ENCODE data around the gene ZFHX3. TPM values are rescaled to one million over a fixed set of nuclear protein-coding genes. Genes with fewer than 3 reads are reported as not detected.

ZFHX3 gene
- total and polyA plus RNA-seq, 2 of the 8 experiments (the other 6 are each of a cell fraction or from before 2014, with no cell fraction given) = 0.08 to 0.99 TPM

- Histone ChIP-seq H3K79me1 (ENCODE audit: low read depth, low read length) (no peaks in the 10 kb centered on the region), H2BK20ac (ENCODE audit: low read length) (no peak overlapping the region), H3K4me1 (replicated peaks in 1 of 4; ENCODE audit: control insufficient read depth in 3 of 4, insufficient read depth in 4 of 4, low read length in 3 of 4) (no peaks in the 10 kb centered on the region), H2BK5ac (ENCODE audit: low read depth, low read length) (no peak overlapping the region), H2BK120ac (replicated peaks; ENCODE audit: low read depth, low read length) (no peak overlapping the region), H3K79me2 (ENCODE audit: control insufficient read depth in 1 of 2, insufficient read depth in 2 of 2, low read length in 2 of 2) (no peaks in the 10 kb centered on the region), H4K91ac (replicated peaks; ENCODE audit: insufficient read length, low read length) (no peak overlapping the region), H3K4me3 (ENCODE audit: extremely low read depth in 1 of 4, insufficient read depth in 2 of 4, low read depth in 3 of 4, low read length in 4 of 4) (no peak overlapping the region), H3K27ac (ENCODE audit: low read depth, low read length) (no peak overlapping the region), H3K9ac (replicated peaks in 1 of 4; ENCODE audit: extremely low read depth in 1 of 4, low read depth in 3 of 4, low read length in 3 of 4) (no peak overlapping the region), H2BK15ac (ENCODE audit: low read length) (no peak overlapping the region), H4K5ac (ENCODE audit: insufficient read length, low read depth, low read length) (no peak overlapping the region), H3K4ac (replicated peaks; ENCODE audit: insufficient read length, low read depth, low read length) (no peak overlapping the region), H2BK12ac (ENCODE audit: low read depth, low read length) (no peak overlapping the region), H3K14ac (ENCODE audit: insufficient read length) (no peak overlapping the region), H3K4me2 (ENCODE audit: insufficient read depth in 1 of 2, low read depth in 2 of 2, low read length in 2 of 2) (no peak overlapping the region), H3K27me3 (replicated peaks in 1 of 4; ENCODE audit: control insufficient read depth in 3 of 4, extremely low read depth in 1 of 4, insufficient read depth in 3 of 4, low read length in 3 of 4) (peaks cover 34 to 73% (median 60%) of the 10 kb centered on the region in 4 experiments), H2AFZ (ENCODE audit: low read length) (no peak overlapping the region), H3K56ac (replicated peaks; ENCODE audit: insufficient read length, low read depth, low read length) (no peak overlapping the region), H3K23me2 (ENCODE audit: low read depth, low read length) (no peaks in the 10 kb centered on the region), H4K20me1 (replicated peaks in 1 of 2; ENCODE audit: control insufficient read depth in 1 of 2, insufficient read depth in 2 of 2, low read length in 2 of 2) (peaks cover 20 to 24% of the 10 kb centered on the region in 2 experiments), H3K18ac (ENCODE audit: extremely low read depth, low read length) (no peak overlapping the region), H3K36me3 (ENCODE audit: control insufficient read depth in 2 of 4, insufficient read depth in 4 of 4, low read length in 3 of 4) (no peaks in the 10 kb centered on the region), H4K8ac (ENCODE audit: extremely low read depth, insufficient read depth, low read length) (no peak overlapping the region), H2AK5ac (ENCODE audit: low read depth, low read length) (no peak overlapping the region), H3K23ac (ENCODE audit: insufficient read length) (no peak overlapping the region), H3K9me3 (ENCODE audit: insufficient read depth in 2 of 2, low read depth in 1 of 2, low read length in 1 of 2) (no peaks in the 10 kb centered on the region)
- ChIA-PET CTCF (ENCODE audit: partially characterized antibody) (interaction anchor here (0.7 to 6.1 kb wide), 5 partner anchors 11 to 688 kb away, joined by 3 to 38 read pairs (median 3); no protein-coding TSS in a partner anchor), POLR2A (ENCODE audit: partially characterized antibody) (no interaction called here)
- FAIRE-seq = no peak
- WGBS, 2 experiments (ENCODE audit: extremely low coverage in 1 of 2, insufficient coverage in 1 of 2, insufficient read length in 1 of 2, insufficient replicate concordance in 2 of 2, low coverage in 1 of 2, low lambda C conversion rate in 2 of 2, missing lambda C conversion rate in 1 of 2) = 83% methylated on average over 11 of the region's 11 CpGs; no CpG with 5 or more reads in 1 of the 2 experiments
- DNase-seq (ENCODE audit: low read depth in 1 of 2, low spot score in 2 of 2) = no peak
- no peak for TF ChIP-seq YY1 (IDR thresholded peaks at IDR 0.05; ENCODE audit: low read depth, low read length)
- TF ChIP-seq, protein P1, sequence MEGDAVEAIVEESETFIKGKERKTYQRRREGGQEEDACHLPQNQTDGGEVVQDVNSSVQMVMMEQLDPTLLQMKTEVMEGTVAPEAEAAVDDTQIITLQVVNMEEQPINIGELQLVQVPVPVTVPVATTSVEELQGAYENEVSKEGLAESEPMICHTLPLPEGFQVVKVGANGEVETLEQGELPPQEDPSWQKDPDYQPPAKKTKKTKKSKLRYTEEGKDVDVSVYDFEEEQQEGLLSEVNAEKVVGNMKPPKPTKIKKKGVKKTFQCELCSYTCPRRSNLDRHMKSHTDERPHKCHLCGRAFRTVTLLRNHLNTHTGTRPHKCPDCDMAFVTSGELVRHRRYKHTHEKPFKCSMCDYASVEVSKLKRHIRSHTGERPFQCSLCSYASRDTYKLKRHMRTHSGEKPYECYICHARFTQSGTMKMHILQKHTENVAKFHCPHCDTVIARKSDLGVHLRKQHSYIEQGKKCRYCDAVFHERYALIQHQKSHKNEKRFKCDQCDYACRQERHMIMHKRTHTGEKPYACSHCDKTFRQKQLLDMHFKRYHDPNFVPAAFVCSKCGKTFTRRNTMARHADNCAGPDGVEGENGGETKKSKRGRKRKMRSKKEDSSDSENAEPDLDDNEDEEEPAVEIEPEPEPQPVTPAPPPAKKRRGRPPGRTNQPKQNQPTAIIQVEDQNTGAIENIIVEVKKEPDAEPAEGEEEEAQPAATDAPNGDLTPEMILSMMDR (IDR thresholded peaks at IDR 0.05; ENCODE audit: control extremely low read depth in 1 of 3, insufficient read depth in 1 of 3, low read depth in 1 of 3, low read length in 3 of 3) = no peak
- TF ChIP-seq, protein P2, sequence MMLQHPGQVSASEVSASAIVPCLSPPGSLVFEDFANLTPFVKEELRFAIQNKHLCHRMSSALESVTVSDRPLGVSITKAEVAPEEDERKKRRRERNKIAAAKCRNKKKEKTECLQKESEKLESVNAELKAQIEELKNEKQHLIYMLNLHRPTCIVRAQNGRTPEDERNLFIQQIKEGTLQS (IDR thresholded peaks at IDR 0.05; ENCODE audit: insufficient read depth, low read depth, low read length) = no peak
- no peak for TF ChIP-seq TEAD4 (IDR thresholded peaks at IDR 0.05; ENCODE audit: low read depth, low read length)
- TF ChIP-seq ZNF274 (IDR thresholded peaks at IDR 0.05; ENCODE audit: borderline replicate concordance, extremely low read depth, low read length) = no peak
- TF ChIP-seq RNF2 (IDR thresholded peaks at IDR 0.05; ENCODE audit: borderline replicate concordance, low read depth, low read length, missing control alignments, poor library complexity, severe bottlenecking) = no peak
- no peak for TF ChIP-seq BACH1 (IDR thresholded peaks at IDR 0.05; ENCODE audit: low read length)
- no peak for TF ChIP-seq MAFK (IDR thresholded peaks at IDR 0.05; ENCODE audit: low read depth, low read length)
- TF ChIP-seq HDAC6 (IDR thresholded peaks at IDR 0.05; ENCODE audit: low read depth, low read length) = no peak
These were observed 22.6 kb downstream of the ZFHX3 start for GRCh38 chr16:73025151-73025855.
